RPMI7951 (cell line): ENCODE measurements around the gene EVA1C. TPM values are rescaled to one million over a fixed set of nuclear protein-coding genes. Genes with fewer than 3 reads are reported as not detected.

Experiments used
- DNase-seq: peaks from one replicate; pipeline ENCODE4 v3.0.0-alpha.2; 2012; ENCODE audit warnings: low read depth
- total RNA-seq: library from RNA; depleted of rRNA; stranded (reverse); fragments of >200 nt; shearing (Covaris generic); gene quantifications from 2 replicates; pipeline ENCODE4 v1.2.3, GENCODE V29; 2014; rRNA removed

Gene EVA1C
- total RNA-seq, 1 experiment from 2014 or later = 9.6 TPM

- peak; percentile 78 for DNase-seq
These were observed 149.9 kb downstream of the EVA1C start for GRCh38 chr21:32562426-32562825.

GRCh38 chr21:32562915-32563314 is 150.4 kb downstream of the EVA1C start:
- no peak for DNase-seq

Other genes starting within 250 kb of the EVA1C start
- 21.9 and 26.5 TPM in 2 replicates for gene MIS18A, start 133.7 kb upstream of the EVA1C start, total RNA-seq
- not detected in 2 replicates for gene MRAP, start 113.9 kb upstream of the EVA1C start, total RNA-seq
- gene URB1, start 19.7 kb upstream of the EVA1C start, total RNA-seq = 7.2 and 9.3 TPM in 2 replicates
- gene TCP10L, start 172.8 kb downstream of the EVA1C start, total RNA-seq = 0.96 TPM in 1 of 2 replicates, not detected in the other
- 47.0 and 49.6 TPM in 2 replicates for gene CFAP298, start 199.7 kb downstream of the EVA1C start, total RNA-seq